Measurements from ENCODE around the gene MNT.
"Not testable (repeated sequence)": the region's sequence is repeated elsewhere in the genome, so short reads cannot be mapped to it uniquely, and the experiment has no call there.

The MNT gene

GRCh38 chr17:2400877-2401425, at the start of gene MNT:
TSS of gene MNT (minus strand) at chr17:2401060. CDS start at chr17:2400712, 348 bp downstream.
- DNase-seq (ENCODE audit: low read depth in 2 of 2), result peak; percentile 92 to 94

GRCh38 chr17:2450016-2450650, 49.3 kb upstream of the MNT start:
- no peak for DNase-seq (ENCODE audit: low read depth in 2 of 2)

- no peak for DNase-seq (ENCODE audit: low read depth in 2 of 2)
Measured at GRCh38 chr17:2449486-2449885, 48.6 kb upstream of the MNT start.

- not testable (repeated sequence) for DNase-seq (ENCODE audit: low read depth in 2 of 2)
Measured at GRCh38 chr17:2447479-2447878, 46.6 kb upstream of the MNT start.

GRCh38 chr17:2445638-2446037, 44.8 kb upstream of the MNT start:
- DNase-seq (ENCODE audit: low read depth in 2 of 2), result no peak

GRCh38 chr17:2444382-2444781, 43.5 kb upstream of the MNT start:
- DNase-seq (ENCODE audit: low read depth in 2 of 2), result no peak

GRCh38 chr17:2442166-2442565, 41.3 kb upstream of the MNT start:
- DNase-seq (ENCODE audit: low read depth in 2 of 2), result no peak

- no peak for DNase-seq (ENCODE audit: low read depth in 2 of 2)
Measured at GRCh38 chr17:2440930-2441329, 40.1 kb upstream of the MNT start.

- not testable (repeated sequence) for DNase-seq (ENCODE audit: low read depth in 2 of 2)
Measured at GRCh38 chr17:2439997-2440396, 39.1 kb upstream of the MNT start.

GRCh38 chr17:2438823-2439222, 38.0 kb upstream of the MNT start:
- no peak for DNase-seq (ENCODE audit: low read depth in 2 of 2)

- no peak for DNase-seq (ENCODE audit: low read depth in 2 of 2)
Measured at GRCh38 chr17:2436316-2436905, 35.6 kb upstream of the MNT start.

GRCh38 chr17:2435862-2436261, 35.0 kb upstream of the MNT start:
- no peak for DNase-seq (ENCODE audit: low read depth in 2 of 2)

GRCh38 chr17:2435181-2435741, 34.4 kb upstream of the MNT start:
- DNase-seq (ENCODE audit: low read depth in 2 of 2), result peak in 1 of 2 experiments; percentile 17

GRCh38 chr17:2433696-2434095, 32.8 kb upstream of the MNT start:
- no peak for DNase-seq (ENCODE audit: low read depth in 2 of 2)

GRCh38 chr17:2427910-2428309, 27.1 kb upstream of the MNT start:
- no peak for DNase-seq (ENCODE audit: low read depth in 2 of 2)

GRCh38 chr17:2427215-2427614, 26.4 kb upstream of the MNT start:
- no peak for DNase-seq (ENCODE audit: low read depth in 2 of 2)

GRCh38 chr17:2423271-2423670, 22.4 kb upstream of the MNT start:
- no peak for DNase-seq (ENCODE audit: low read depth in 2 of 2)

GRCh38 chr17:2421315-2422147, 20.7 kb upstream of the MNT start:
- no peak for DNase-seq (ENCODE audit: low read depth in 2 of 2)

GRCh38 chr17:2420176-2420575, 19.3 kb upstream of the MNT start:
- DNase-seq (ENCODE audit: low read depth in 2 of 2), result no peak

GRCh38 chr17:2419486-2419885, 18.6 kb upstream of the MNT start:
- no peak for DNase-seq (ENCODE audit: low read depth in 2 of 2)

GRCh38 chr17:2418572-2418971, 17.7 kb upstream of the MNT start:
- DNase-seq (ENCODE audit: low read depth in 2 of 2), result no peak

GRCh38 chr17:2416010-2416734, 15.3 kb upstream of the MNT start:
- peak; percentile 67 to 76 for DNase-seq (ENCODE audit: low read depth in 2 of 2)
